ENCODE data around the gene FTH1. TPM values are rescaled to one million over a fixed set of nuclear protein-coding genes. Genes with fewer than 3 reads are reported as not detected.

The FTH1 gene
- total and polyA plus RNA-seq, 2 of the 8 experiments (the other 6 are each of a cell fraction or from before 2014, with no cell fraction given) = 1,153 to 1,461 TPM

DNA sequence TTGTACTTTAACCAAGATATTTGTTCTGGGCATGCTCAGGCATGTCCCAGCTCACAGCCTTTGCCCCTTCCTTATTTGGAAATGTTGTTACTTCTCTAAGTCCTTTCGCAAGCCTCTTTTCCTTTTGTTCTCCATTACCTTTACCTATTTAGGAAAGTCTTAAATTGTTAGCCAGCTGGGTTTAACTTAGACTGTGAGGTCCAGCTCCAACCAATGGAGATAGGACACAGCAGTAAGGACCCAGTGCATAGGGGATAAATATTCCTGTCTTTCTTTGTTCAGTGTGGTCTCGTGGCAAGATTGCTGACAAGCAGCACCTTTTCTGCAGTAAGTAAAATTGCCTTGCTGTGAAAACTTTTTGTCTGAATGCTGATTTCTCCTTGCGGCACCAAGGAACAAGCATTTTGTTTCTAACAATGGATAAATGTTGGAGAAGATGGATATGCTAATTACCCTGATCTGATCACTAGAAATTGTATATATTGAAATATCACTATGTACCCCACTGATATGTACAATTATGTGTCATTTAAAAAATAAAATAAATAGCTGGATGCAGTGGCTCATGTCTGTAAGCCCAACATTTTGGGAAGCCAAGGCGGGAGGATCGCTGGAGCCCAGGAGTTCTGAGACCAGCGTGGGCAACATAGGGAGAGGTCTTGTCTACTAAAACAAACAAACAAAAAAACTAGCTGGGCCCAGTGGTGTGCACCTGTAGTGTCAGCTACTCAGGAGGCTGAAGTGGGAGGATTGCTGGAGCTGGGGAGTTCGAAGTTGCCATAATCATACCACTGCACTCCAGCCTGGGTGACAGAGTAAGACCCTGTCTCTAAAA lies 31.9 kb upstream of the FTH1 start:
- peak overlapping the region in 1 of 2 experiments; percentile 15; a peak in 1 of 4 replicates for H3K4me2 ChIP-seq (ENCODE audit: insufficient read depth in 1 of 2, low read depth in 2 of 2, low read length in 2 of 2)
- H3K4me3 ChIP-seq (ENCODE audit: extremely low read depth in 1 of 4, insufficient read depth in 2 of 4, low read depth in 3 of 4, low read length in 4 of 4) = peak overlapping the region in 1 of 4 experiments; percentile 22; a peak in 2 of 8 replicates
- WGBS, 2 experiments (ENCODE audit: extremely low coverage in 1 of 2, insufficient coverage in 1 of 2, insufficient read length in 1 of 2, insufficient replicate concordance in 2 of 2, low coverage in 1 of 2, low lambda C conversion rate in 2 of 2, missing lambda C conversion rate in 1 of 2) = 74% methylated on average over 7 of the region's 7 CpGs; no CpG with 5 or more reads in 1 of the 2 experiments

More for the DNA sequence above, 31.9 kb upstream of the FTH1 start:
- FAIRE-seq (no peak), DNase-seq (ENCODE audit: low read depth in 1 of 2, low spot score in 2 of 2) (no peak)
- Histone ChIP-seq H2BK15ac (ENCODE audit: low read length) (no peak overlapping the region), H3K27me3 (replicated peaks in 1 of 4; ENCODE audit: control insufficient read depth in 3 of 4, extremely low read depth in 1 of 4, insufficient read depth in 3 of 4, low read length in 3 of 4) (no peaks in the 10 kb centered on the region), H4K5ac (ENCODE audit: insufficient read length, low read depth, low read length) (no peak overlapping the region), H3K4ac (replicated peaks; ENCODE audit: insufficient read length, low read depth, low read length) (no peak overlapping the region), H2BK5ac (ENCODE audit: low read depth, low read length) (peak overlapping the region; percentile 95; the same call in 1 of the 2 replicates), H2BK12ac (ENCODE audit: low read depth, low read length) (peak overlapping the region; percentile 96; the same call in 1 of the 2 replicates), H3K4me1 (replicated peaks in 1 of 4; ENCODE audit: control insufficient read depth in 3 of 4, insufficient read depth in 4 of 4, low read length in 3 of 4) (peaks cover 0 to 19% (median 6%) of the 10 kb centered on the region in 4 experiments; a peak in 6 of 7 replicates), H3K9ac (replicated peaks in 1 of 4; ENCODE audit: extremely low read depth in 1 of 4, low read depth in 3 of 4, low read length in 3 of 4) (peak overlapping the region in 2 of 4 experiments; percentile 15 to 31; a peak in 3 of 7 replicates), H4K91ac (replicated peaks; ENCODE audit: insufficient read length, low read length) (peak overlapping the region; percentile 74), H2BK120ac (replicated peaks; ENCODE audit: low read depth, low read length) (peak overlapping the region; percentile 6), H3K23me2 (ENCODE audit: low read depth, low read length) (no peaks in the 10 kb centered on the region; the same call in 1 of the 2 replicates), H2BK20ac (ENCODE audit: low read length) (peak overlapping the region; percentile 95; the same call in 1 of the 2 replicates), H4K8ac (ENCODE audit: extremely low read depth, insufficient read depth, low read length) (no peak overlapping the region), H3K36me3 (ENCODE audit: control insufficient read depth in 2 of 4, insufficient read depth in 4 of 4, low read length in 3 of 4) (no peaks in the 10 kb centered on the region), H2AFZ (ENCODE audit: low read length) (no peak overlapping the region), H3K23ac (ENCODE audit: insufficient read length) (no peak overlapping the region), H4K20me1 (replicated peaks in 1 of 2; ENCODE audit: control insufficient read depth in 1 of 2, insufficient read depth in 2 of 2, low read length in 2 of 2) (no peaks in the 10 kb centered on the region), H3K27ac (ENCODE audit: low read depth, low read length) (peak overlapping the region; percentile 92), H3K79me2 (ENCODE audit: control insufficient read depth in 1 of 2, insufficient read depth in 2 of 2, low read length in 2 of 2) (no peaks in the 10 kb centered on the region), H3K56ac (replicated peaks; ENCODE audit: insufficient read length, low read depth, low read length) (no peak overlapping the region), H3K18ac (ENCODE audit: extremely low read depth, low read length) (peak overlapping the region; percentile 64), H2AK5ac (ENCODE audit: low read depth, low read length) (peak overlapping the region; percentile 90), H3K79me1 (ENCODE audit: low read depth, low read length) (no peaks in the 10 kb centered on the region), H3K9me3 (ENCODE audit: insufficient read depth in 2 of 2, low read depth in 1 of 2, low read length in 1 of 2) (no peaks in the 10 kb centered on the region), H3K14ac (ENCODE audit: insufficient read length) (no peak overlapping the region)
- POLR2A ChIA-PET (ENCODE audit: partially characterized antibody) = interaction anchor here (0.8 to 4.5 kb wide), 13 partner anchors 16 to 40 kb away, joined by 3 to 19 read pairs (median 4); partner anchors contain the start of gene FTH1
- CTCF ChIA-PET (ENCODE audit: partially characterized antibody) = interaction anchor here (0.8 to 2.1 kb wide), 7 partner anchors 13 to 109 kb away, joined by 3 to 6 read pairs (median 4); no protein-coding TSS in a partner anchor
- TF ChIP-seq TAF1 (IDR thresholded peaks at IDR 0.05; ENCODE audit: low read depth, low read length) = peak; percentile 41; the same call in 1 of the 2 replicates
- TF ChIP-seq BRCA1 (IDR thresholded peaks at IDR 0.05; ENCODE audit: low read depth, low read length) = no peak
- peak; percentile 55; the same call in 1 of the 2 replicates for TF ChIP-seq CEBPB (IDR thresholded peaks at IDR 0.05; ENCODE audit: low read depth, low read length)
- no peak for TF ChIP-seq CHD1 (IDR thresholded peaks at IDR 0.05; ENCODE audit: low read depth, low read length)
- peak; percentile 92 for TF ChIP-seq SRF (IDR thresholded peaks at IDR 0.05; ENCODE audit: low read depth, low read length)

All from H1 (cell line).